Cardiac fibroblast (primary cell): Measurements from ENCODE around the gene CKB.

Experiments
- DNase-seq, 2 donors: peaks; one replicate each; pipeline versions ENCODE4 v3.0.0 to v3.0.0-alpha.2; 2010; ENCODE audit warnings: low read depth in 2 of 2
- H3K4me3 ChIP-seq, 2 donors: replicated peaks in 1 of 2; 1 replicate in 1 of 2; 2 replicates in 1 of 2; pipeline ENCODE4 v1.5.1; 2011; ENCODE audit warnings: low read depth in 2 of 2, low read length in 2 of 2, mild to moderate bottlenecking in 2 of 2, moderate library complexity in 1 of 2
- CTCF ChIP-seq: IDR thresholded peaks from one replicate; pipeline ENCODE4 v1.5.1; 2011; ENCODE audit warnings: low read depth, mild to moderate bottlenecking, low read length, inconsistent platforms

Gene CKB

GRCh38 chr14:103491691-103492090 lies 30.9 kb downstream of the CKB start:
- DNase-seq: no peak
- H3K4me3 ChIP-seq: no peak overlapping the region

DNA sequence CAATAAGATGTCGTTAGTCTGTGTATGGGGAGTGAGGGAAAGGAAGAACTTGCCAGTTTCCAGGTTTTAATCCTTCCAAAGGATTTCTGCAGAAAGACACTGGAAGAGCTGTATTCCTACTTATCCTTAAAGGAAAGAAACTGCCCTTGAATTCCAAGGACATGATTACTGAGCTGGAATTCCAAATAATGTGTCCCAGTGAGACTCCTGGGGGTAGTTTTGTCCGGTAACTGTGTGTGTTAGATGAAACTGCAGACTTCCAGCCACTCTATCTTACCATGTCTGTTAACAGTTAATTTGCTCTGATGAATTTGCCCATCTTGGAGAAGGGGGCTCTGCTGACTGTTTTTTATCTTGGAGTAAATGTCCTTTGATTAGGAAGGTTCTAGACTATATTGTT lies 33.0 kb downstream of the CKB start:
- H3K4me3 ChIP-seq: no peak overlapping the region
- no peak for TF ChIP-seq CTCF
- no peak for DNase-seq

More at GRCh38 chr14:103491691-103492090, 30.9 kb downstream of the CKB start:
- TF ChIP-seq CTCF: no peak

- no peak for TF ChIP-seq CTCF
- DNase-seq: peak in 1 of 2 donors; percentile 19
Measured at GRCh38 chr14:103488960-103489359, 33.7 kb downstream of the CKB start.

GRCh38 chr14:103488071-103488470 lies 34.6 kb downstream of the CKB start:
- no peak for DNase-seq
- no peak for TF ChIP-seq CTCF
- no peak overlapping the region for H3K4me3 ChIP-seq

More at GRCh38 chr14:103488960-103489359, 33.7 kb downstream of the CKB start:
- no peak overlapping the region for H3K4me3 ChIP-seq

- no peak for DNase-seq
- H3K4me3 ChIP-seq: no peak overlapping the region
- no peak for TF ChIP-seq CTCF
Measured at GRCh38 chr14:103485504-103485903, 37.1 kb downstream of the CKB start.

- no peak for TF ChIP-seq CTCF
- no peak overlapping the region for H3K4me3 ChIP-seq
- peak; percentile 65 to 89 for DNase-seq
Measured at GRCh38 chr14:103483600-103483999, 39.0 kb downstream of the CKB start.

- H3K4me3 ChIP-seq: no peak overlapping the region
- no peak for DNase-seq
- TF ChIP-seq CTCF: no peak
Measured at GRCh38 chr14:103480595-103480994, 42.0 kb downstream of the CKB start.
